A673 (cell line): ENCODE data around the gene LGMN.
"Not testable (repeated sequence)": the region's sequence is repeated elsewhere in the genome, so short reads cannot be mapped to it uniquely, and the experiment has no call there.

Experiments used
- EZH2 ChIP-seq: fragments of 200-600 bp; sonication (generic); IDR thresholded peaks from 2 replicates; pipeline ENCODE4 v1.6.1; 2017; ENCODE audit warnings: borderline replicate concordance, low read depth, mild to moderate bottlenecking, mixed read lengths, antibody characterized with exemption, low read length; ENCODE audit not compliant: poor library complexity, severe bottlenecking
- TF ChIP-seq, protein P1 (sequence below): fragments of 300-800, 200-600 bp; sonication (generic); conservative IDR thresholded peaks from 2 replicates; pipeline ENCODE4 v1.5.1; 2017; ENCODE audit warnings: low read depth, mild to moderate bottlenecking, antibody characterized with exemption, low read length, moderate library complexity, mixed read lengths

DNA sequence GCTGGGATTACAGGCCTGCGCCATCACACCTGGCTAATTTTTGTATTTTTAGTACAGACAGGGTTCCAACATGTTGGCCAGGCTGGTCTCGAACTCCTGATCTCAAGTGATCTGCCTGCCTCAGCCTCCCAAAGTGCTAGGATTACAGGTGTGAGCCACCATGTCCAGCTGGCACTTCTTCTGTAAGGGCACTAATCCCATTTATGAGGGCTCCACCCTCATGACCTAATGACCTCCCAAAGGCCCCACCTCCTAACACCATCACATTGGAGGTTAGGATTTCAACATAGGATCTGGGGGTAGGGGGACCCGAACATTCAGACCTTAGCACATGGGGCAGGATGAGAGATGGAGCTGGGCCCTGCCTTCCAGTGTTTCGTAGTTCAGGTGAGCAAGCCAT lies 68.1 kb downstream of the LGMN start:
- TF ChIP-seq, protein P1, sequence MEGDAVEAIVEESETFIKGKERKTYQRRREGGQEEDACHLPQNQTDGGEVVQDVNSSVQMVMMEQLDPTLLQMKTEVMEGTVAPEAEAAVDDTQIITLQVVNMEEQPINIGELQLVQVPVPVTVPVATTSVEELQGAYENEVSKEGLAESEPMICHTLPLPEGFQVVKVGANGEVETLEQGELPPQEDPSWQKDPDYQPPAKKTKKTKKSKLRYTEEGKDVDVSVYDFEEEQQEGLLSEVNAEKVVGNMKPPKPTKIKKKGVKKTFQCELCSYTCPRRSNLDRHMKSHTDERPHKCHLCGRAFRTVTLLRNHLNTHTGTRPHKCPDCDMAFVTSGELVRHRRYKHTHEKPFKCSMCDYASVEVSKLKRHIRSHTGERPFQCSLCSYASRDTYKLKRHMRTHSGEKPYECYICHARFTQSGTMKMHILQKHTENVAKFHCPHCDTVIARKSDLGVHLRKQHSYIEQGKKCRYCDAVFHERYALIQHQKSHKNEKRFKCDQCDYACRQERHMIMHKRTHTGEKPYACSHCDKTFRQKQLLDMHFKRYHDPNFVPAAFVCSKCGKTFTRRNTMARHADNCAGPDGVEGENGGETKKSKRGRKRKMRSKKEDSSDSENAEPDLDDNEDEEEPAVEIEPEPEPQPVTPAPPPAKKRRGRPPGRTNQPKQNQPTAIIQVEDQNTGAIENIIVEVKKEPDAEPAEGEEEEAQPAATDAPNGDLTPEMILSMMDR: not testable (repeated sequence)
- TF ChIP-seq EZH2: not testable (repeated sequence)
